Amniotic epithelial cell (primary cell): ENCODE measurements around the gene PSMD8.
"Not testable (repeated sequence)": the region's sequence is repeated elsewhere in the genome, so short reads cannot be mapped to it uniquely, and the experiment has no call there.

Experiments
- DNase-seq: peaks from one replicate; pipeline ENCODE4 v3.0.0-alpha.2; 2010; ENCODE audit warnings: low read depth

PSMD8 gene

DNA sequence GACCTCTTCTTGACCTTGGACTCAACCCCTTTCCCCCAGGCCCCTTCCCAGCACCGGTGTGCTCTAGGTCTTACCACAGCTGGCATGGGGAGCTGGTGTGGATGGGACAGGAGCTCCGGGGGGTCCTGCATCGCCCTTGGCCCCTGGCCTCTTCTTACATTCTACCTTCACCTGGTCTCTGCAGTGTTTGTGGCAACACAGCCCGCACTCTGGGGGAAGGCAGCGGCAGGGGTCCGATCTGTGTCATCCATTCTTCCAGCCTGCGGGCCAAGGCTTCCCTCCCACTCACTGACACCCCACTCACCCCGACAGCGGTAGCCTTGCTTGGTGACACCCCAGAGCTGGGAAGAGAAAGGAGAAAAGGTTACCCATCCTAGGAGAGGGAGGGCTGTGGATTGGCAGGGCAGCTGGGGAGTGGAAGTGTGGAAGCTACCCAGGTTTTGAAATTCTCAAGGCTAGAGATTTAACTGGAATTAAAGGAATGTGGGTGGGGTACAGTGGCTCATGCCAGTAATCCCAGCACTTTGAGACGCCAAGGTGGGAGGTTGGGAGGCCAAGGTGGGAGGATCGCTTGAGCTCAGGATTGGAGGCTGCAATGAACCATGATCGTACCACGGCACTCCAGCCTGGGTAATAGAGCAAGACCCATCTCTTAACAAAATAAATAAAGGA lies 36.8 kb downstream of the PSMD8 start:
- DNase-seq: no peak

DNA sequence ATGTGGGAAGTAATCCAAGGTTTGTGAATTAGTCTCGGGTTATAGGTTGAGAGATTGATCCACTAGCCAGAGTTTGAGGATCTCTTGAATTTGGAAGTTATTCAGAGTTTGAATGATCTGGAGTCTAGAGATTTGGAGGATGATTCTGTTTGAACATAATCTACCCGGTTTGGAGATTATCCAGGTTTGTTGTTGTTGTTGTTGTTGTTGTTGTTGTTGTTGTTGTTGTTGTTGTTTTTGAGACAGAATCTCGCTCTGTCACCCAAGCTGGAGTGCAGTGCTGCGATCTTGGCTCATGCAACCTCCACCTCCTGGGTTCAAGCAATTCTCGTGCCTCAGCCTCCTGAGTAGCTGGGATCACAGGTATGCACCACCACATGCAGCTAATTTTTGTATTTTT lies 37.5 kb downstream of the PSMD8 start:
- not testable (repeated sequence) for DNase-seq

DNA sequence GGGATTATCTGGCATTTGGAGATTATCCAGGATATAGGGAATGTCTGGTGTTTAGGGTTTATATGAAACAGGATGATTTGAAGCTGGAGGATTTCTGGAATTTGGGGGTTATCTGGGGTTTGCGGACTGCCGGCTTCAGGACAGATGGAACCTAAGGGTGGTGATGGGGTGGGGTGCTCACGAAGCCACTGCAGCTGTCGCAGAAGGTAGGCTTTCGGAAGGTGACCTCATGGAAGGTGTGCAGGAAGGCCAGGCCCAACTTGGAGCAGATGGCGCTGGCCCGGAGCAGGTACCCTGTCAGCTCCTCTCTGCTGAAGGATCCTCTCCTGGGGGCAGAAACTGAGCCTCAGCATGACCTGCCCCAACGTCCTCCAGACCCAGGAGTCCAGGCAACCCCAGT lies 38.1 kb downstream of the PSMD8 start:
- no peak for DNase-seq

DNA sequence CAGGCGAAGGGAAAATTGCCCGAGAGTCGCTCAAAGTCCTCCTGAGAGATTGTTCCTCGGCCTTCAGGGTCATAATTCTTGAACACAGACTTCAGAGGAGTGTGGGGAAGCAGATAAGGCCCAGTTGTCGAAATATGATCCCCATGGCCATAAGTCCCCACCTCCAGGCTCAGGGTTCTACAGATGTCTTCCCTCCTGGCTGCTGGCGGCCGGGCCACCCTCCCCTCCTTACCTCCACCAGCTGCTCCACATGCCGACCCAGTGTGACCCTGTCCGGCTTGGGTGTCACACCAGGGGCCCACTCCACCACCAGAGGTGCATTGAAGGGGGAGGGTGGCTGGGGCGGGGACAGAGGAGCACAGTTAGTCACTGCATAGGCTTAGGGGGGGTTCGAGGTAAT lies 38.6 kb downstream of the PSMD8 start:
- no peak for DNase-seq

DNA sequence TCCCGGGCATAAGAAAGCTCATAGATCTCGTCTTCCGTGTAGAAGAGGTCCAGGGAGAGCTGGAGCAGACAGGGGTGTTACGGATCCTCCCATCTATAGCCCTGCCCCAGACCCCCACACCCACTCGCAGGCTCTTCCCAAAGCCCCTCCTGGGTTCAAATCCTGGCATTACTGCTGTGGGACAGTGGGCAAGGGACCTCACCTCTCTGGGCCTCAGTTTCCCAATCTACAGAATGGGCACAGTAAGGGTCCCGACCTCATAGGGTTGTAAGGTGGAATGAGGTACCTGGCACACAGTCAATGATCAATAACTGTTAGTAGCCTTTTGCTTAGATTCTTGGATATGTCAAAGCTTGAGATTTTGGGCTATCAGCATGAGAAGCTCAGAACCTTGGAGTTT lies 39.0 kb downstream of the PSMD8 start:
- no peak for DNase-seq

DNA sequence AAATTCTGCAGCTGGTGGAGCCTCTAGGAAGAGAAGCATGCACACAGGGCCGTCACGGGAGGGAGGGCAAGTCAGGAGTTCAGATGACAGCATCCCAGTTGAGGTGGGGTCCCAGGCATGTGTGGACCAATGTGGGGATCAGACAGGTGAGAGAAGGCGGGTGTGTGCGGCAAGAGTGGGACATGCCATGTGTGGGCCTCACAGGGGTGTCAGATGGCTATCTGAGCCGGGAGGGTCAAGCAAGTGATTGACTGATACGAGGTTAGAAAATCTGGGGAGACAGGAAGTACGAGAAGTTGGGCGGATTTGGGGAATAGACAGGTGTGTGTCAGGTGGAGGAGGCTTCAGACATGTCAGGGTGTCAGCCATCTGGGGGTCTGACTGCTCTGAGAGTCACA lies 42.8 kb downstream of the PSMD8 start:
- DNase-seq: no peak

DNA sequence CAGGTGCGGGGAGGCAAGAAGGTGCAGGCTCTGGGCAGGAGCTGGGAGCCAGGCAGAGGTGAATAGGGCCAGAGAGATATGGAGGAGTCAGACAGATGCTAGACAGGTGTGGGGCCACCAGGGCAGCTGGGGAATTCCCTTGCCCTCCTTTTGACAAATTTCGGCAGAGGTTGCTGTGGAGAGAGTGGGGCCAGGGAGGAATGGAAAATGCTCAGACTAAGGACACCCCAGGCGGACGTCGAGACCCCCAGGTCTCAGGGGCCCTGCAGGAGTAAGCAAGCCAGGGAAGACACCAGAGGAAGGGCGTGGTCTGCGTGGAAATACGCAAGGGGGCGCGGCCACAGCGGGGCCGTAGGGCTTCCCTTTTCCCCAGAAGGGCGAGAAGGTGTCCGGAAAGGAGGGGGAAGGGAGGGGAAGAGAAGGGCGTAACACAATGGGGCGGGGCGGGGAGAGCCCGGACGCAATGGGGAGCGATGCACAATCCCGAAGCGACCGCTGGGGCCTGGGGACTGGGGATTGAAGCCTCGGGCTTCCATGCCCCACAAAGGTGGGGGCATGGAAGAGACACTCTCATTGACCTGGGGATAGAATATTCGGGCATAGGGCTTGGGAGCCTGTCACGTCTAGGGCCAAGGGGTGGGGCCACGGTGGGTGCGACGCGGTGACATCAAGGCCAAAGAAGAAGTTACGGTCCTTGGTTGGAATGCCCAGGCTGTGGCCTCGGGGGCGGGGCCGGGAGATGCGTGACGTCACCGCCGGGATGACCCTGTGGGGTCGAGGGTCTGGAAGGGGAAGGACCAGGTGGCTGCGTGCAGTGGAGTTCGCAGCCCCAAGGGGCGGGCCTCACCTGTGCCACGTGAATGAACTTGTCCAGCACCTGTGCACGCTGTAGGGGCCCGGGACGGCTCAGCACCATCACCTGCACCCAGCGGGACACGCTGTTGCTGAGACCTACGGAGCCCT lies 43.5 kb downstream of the PSMD8 start:
- no peak for DNase-seq

DNA sequence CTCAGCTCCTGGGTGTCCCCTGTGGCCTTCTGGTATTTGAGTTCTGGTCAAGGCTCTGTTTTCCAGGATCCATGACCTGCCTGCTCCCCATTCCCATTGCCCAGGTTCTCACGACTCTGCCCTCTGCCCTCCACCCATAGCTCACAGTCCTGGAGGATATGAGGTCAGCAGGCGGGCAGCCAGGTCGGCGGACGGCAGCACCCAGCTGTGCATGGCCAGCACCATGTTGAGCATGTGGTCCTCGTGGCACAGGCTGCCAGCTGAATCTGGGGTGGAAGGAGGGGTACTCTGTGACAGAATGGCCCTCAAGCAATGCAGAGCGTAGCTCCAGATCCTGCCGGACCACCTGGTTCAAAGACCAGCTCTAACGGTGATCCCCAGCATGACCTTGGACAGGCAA lies 46.6 kb downstream of the PSMD8 start:
- DNase-seq: no peak

DNA sequence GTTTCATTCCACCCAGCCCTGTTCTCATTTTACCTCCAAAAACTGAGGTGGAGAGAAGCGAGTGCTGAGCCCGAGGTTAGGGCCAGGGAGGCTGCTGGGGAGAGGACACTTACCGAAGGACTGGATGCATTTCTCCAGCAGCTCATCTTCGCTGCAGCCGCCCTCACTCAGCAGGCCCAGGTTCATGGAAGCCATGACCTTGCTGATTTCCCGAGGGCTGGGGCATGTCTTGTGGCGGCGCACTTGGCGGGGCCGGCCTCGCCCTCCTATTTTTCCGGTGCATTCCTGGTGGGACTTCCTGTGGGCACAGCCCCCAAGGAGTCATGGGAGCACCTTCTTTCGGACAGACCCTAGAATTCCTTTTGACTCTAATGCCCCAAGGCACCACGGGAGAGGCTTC lies 47.5 kb downstream of the PSMD8 start:
- DNase-seq: no peak

DNA sequence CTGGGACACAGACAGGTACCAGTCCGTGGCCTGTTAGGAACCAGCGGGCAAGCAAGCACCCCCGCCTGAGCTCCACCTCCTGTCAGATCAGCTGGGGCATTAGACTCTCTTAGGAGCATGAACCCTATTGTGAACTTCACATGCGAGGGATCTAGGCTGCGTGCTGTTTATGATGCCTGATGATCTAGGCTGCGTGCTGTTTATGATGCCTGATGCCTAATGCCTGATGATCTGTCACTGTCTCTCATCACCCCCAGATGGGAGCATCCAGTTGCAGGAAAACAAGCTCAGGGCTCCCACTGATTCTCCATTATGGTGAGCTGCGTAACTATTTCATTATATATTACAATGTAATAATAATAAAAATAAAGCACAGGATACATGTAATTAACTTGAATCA lies 48.1 kb downstream of the PSMD8 start:
- no peak for DNase-seq

DNA sequence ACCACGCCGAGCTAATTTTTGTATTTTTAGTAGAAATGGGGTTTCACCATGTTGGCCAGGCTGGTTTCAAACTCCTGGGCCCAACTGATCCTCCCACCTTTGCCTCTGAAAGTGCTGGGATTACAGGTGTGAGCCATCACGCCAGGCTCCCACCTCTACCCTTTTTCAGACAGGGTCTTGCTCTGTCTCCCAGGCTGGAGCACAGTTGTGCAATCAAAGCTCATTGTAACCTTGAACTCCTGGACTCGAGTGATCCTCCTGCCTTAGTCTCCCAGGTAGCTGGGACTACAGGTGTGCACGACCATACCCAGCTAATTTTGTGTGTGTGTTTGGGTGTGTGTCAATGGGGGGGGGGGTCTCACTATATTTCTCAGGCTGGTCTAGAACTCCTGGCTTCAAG lies 49.9 kb downstream of the PSMD8 start:
- DNase-seq: no peak

DNA sequence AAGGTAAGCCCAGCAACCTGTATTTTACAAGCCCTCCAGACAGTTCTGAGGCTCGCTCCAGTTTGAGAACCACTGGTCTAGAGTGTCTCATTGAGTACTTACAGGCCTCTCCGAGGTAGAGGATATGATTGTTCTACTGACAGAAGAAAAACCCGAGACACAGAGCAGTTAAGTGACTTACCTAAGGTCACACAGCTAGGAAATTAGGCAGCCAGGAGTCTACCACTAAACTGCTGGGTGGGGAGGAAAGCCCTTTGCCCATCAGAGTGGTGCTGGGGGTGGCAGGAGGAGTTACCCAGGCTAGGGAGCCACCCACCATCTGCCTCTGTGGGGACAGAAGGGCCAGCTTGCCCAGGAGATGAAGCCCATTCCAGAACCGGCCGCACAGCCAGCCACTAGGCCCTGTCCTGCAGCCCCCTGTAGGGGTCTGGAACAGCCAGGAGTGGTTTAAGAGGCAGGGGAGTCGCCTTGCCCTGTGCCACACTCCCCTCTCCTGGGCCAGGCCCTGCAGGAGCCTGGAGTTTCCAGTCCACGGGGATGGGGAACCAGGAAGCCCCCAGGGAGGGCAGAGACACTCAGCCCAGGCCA lies 50.9 kb downstream of the PSMD8 start:
- no peak for DNase-seq

DNA sequence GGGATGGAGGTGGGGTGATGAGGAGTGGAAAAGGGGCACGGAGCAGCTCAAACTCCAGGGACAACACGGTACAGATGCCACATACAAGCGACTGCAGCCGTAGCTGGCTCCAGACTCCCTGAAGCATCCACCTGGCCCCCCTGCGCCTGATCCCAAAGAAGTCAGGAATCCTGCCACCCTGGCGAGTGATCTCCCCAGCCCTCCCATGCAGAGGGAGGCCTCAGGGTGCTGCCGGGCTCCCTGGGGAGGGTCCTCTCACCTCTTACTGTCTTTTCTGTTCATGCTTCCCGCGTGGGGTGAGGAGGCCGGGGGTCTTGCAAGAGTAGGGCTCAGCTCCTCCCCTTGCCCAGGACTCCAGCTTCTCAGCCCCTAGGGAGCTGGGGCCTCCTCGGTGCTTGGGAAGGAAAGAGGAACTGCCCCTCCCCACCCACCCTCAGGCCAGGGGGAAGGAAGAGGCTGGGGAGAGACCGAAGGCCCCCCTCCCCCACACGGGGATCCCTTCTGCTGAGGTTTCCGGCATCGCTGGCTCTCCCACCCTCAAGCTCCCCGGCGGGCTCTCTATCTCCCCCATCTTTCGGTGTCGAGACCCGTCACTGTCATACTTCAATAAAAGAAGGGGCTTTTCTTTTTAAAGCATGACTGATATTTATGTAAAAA lies 51.6 kb downstream of the PSMD8 start, which contains the start of gene RASGRP4:
TSS of gene RASGRP4 (minus strand) at position 410 of the 657 bp plus-strand sequence. CDS start at position 282, 128 bp downstream.
- no peak for DNase-seq

DNA sequence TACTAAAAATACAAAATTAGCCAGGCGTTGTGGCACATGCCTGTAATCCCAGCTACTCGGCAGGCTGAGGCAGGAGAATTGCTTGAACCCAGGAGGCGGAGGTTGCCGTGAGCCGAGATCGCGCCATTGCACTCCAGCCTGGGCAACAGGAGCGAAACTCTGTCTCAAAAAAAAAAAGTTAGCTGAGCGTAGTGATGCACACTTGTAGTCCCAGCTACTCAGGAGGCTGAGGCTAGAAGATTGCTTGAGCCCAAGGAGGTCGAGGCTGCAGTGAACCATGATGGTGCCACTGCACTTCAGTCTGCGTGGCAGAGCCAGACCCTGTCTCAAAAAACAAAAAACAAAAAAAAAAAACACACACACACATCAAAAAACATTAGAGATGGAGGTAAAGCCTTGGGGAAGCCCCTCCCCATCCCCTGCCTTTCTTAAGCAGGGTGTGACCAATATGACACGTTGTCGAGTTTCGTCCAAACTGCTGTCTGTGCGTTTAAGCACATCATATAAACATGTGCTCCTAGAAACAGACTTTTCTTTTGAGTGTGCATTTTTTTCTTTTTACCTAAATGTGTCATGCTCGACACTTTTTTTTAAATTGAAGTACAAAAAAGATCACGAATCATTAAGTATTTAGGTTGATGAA lies 52.8 kb downstream of the PSMD8 start:
- DNase-seq: not testable (repeated sequence)

DNA sequence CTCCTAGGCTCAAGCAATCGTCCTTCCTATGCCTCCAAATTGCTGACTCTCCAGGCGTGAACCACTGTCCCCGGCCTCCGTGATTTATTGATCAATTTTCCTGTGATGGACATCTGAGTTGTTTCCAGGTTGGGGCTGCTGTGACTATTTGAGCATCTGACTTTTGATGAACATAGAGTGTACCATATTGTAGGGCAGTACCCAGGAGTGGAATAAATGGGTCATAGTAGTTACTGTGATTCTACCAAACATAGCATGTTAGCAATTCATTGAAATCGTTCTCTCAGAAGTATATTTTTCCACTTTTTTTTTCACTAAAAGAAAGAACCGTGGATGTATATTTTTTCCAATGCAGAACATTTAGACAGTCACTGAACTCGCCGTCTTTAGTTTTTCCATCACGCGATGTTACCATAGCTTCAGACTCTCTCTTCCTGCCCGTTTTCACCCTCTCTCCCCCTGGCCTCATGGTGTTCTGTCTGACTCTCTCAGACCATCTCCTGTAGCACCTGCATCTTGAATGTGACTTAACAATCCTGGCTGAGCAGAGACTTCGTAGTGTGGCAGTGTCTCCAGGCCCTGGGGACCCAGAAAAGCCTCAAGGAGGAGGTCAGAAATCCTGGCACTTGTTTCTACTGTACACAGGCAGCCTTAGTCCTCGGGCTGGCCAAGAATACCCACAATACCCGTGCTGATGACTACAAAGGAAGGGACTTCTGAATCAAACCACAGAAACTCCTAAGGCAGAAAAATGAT lies 54.9 kb downstream of the PSMD8 start:
- no peak for DNase-seq

DNA sequence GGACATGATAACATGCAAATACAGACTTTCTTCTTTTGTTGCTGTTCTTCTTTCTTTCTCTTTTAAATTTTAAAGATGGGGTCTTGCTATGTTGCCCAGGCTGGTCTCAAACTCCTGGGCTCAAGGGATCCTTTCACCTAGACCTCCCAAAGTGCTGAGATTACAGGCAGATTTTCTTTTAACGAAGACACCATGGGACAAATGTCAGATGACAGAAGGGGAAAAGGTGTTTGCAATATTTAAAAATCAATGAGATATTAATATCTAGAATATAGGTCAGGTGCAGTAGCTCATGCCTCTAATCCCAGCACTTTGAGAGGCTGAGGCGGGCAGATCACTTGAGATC lies 55.4 kb downstream of the PSMD8 start:
- DNase-seq: no peak

DNA sequence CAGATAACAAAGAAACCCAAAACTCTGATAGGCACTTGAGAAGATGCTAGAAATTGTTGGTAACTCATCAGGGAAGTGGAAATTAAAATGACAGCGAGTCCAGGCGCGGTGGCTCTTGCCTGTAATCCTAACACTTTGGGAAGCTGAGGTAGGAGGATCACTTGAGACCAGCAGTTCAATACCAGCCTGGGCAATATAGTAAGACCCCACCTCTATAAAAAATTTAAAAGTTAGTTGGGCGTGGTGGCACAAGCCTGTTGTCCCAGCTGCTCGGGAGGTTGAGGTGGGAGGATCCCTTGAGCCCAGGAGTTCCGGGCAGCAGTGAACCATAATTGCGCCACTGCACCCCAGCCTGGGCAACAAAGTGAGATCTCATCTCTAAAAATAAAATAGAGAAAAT lies 56.6 kb downstream of the PSMD8 start:
- DNase-seq: no peak

DNA sequence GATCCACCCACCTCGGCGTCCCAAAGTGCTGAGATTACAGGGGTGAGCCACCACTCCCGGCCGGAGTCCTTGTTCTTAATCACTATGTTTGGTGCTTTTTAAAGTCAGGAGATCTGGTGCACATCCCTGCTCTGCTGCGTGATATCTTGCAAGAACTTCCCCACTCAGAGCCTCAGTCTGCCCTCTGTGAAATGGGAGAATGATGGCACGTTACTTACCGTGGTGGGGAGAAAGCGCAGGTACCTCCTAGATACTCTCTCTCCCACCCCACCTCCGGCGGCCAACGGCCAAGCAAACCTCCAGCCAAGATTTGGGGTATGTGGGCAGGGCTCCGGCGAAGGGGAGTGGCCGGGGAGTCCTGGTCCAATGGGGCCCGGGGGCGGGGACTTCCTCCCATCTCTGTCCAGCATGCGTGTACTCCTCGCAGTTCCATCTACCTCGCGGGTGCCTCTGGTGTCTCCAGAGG lies 58.9 kb downstream of the PSMD8 start, which contains the start of gene RYR1:
TSS of gene RYR1 (plus strand) at position 424 of the 466 bp plus-strand sequence. CDS start 139 bp downstream, outside the sequence.
- no peak for DNase-seq
